GM23338 (cell line): ENCODE data around the gene RASSF10.

Source experiments
- CREB1 ChIP-seq: fragments of 250-450 bp; sonication (Bioruptor Pico); IDR thresholded peaks from 2 replicates; pipeline ENCODE4 v1.5.0; 2020; ENCODE audit warnings: low read depth, mild to moderate bottlenecking, moderate library complexity
- CTCF ChIP-seq, 2 experiments: fragments of 200-600 bp in 1 of 2; sonication (generic) in 1 of 2; conservative IDR thresholded peaks; 2 replicates each; pipeline versions ENCODE4 v1.5.1 to v1.6.1; 2016 to 2017; ENCODE audit warnings: antibody characterized with exemption in 2 of 2, low read depth in 2 of 2, mild to moderate bottlenecking in 2 of 2, moderate library complexity in 1 of 2
- ETS1 ChIP-seq: IDR thresholded peaks from 2 replicates; pipeline ENCODE4 v1.6.1; 2016; ENCODE audit warnings: antibody characterized with exemption
- EZH2 ChIP-seq: fragments of 200-600 bp; sonication (generic); IDR thresholded peaks from one replicate; pipeline ENCODE4 v1.8.0; 2017; ENCODE audit warnings: antibody characterized with exemption, mild to moderate bottlenecking, low read depth; ENCODE audit not compliant: unreplicated experiment
- EZH2phosphoT487 ChIP-seq: fragments of 200-600 bp; sonication (generic); IDR thresholded peaks from one replicate; pipeline ENCODE4 v1.8.1; 2018; ENCODE audit warnings: antibody characterized with exemption; ENCODE audit not compliant: unreplicated experiment
- JUNB ChIP-seq: IDR thresholded peaks from one replicate; pipeline ENCODE4 v1.6.1; 2016; ENCODE audit warnings: antibody characterized with exemption; ENCODE audit not compliant: unreplicated experiment
- NANOG ChIP-seq: IDR thresholded peaks from 2 replicates; pipeline ENCODE4 v1.6.1; 2016; ENCODE audit warnings: antibody characterized with exemption, borderline replicate concordance
- POLR2AphosphoS5 ChIP-seq: IDR thresholded peaks from 2 replicates; pipeline ENCODE4 v1.6.1; 2016; ENCODE audit warnings: antibody characterized with exemption, low read depth
- REST ChIP-seq: IDR thresholded peaks from one replicate; pipeline ENCODE4 v1.6.1; 2018; ENCODE audit warnings: antibody characterized with exemption; ENCODE audit not compliant: unreplicated experiment
- STAT1 ChIP-seq: IDR thresholded peaks from one replicate; pipeline ENCODE4 v1.6.1; 2016; ENCODE audit warnings: antibody characterized with exemption; ENCODE audit not compliant: unreplicated experiment
- ZNF114 ChIP-seq: fragments of 250-450 bp; sonication (Bioruptor Pico); IDR thresholded peaks from 2 replicates; pipeline ENCODE4 v1.5.0; 2020; ENCODE audit warnings: mild to moderate bottlenecking, moderate library complexity
- ZNF462 ChIP-seq: fragments of 250-450 bp; sonication (Bioruptor Pico); IDR thresholded peaks from 2 replicates; pipeline ENCODE4 v1.5.0; 2020; ENCODE audit warnings: mild to moderate bottlenecking, moderate library complexity

- no peak for TF ChIP-seq CTCF (conservative IDR thresholded peaks at IDR 0.05; ENCODE audit: low read depth in 2 of 2)
- no peak for TF ChIP-seq CREB1 (CRISPR knock-in tag)
- no peak for TF ChIP-seq EZH2
- TF ChIP-seq POLR2AphosphoS5 = no peak
- no peak for TF ChIP-seq JUNB
- no peak for TF ChIP-seq EZH2phosphoT487
- TF ChIP-seq ETS1 = no peak
- TF ChIP-seq REST = no peak
- no peak for TF ChIP-seq ZNF462 (CRISPR knock-in tag)
- no peak for TF ChIP-seq STAT1
- TF ChIP-seq NANOG = no peak
- TF ChIP-seq ZNF114 (CRISPR knock-in tag) = no peak
Measured at GRCh38 chr11:12990162-12990480, 19.0 kb upstream of the RASSF10 start.
